Effector CD4-positive, alpha-beta T cell (primary cell): ENCODE data around the gene XXYLT1.
A peak's percentile ranks its signal among the peaks of the same experiment; 100 is the strongest.
"Not testable (repeated sequence)": the region's sequence is repeated elsewhere in the genome, so short reads cannot be mapped to it uniquely, and the experiment has no call there.

Source experiments
- DNase-seq: peaks from one replicate; pipeline ENCODE4 v3.0.0-alpha.2; 2020

XXYLT1 gene

DNA sequence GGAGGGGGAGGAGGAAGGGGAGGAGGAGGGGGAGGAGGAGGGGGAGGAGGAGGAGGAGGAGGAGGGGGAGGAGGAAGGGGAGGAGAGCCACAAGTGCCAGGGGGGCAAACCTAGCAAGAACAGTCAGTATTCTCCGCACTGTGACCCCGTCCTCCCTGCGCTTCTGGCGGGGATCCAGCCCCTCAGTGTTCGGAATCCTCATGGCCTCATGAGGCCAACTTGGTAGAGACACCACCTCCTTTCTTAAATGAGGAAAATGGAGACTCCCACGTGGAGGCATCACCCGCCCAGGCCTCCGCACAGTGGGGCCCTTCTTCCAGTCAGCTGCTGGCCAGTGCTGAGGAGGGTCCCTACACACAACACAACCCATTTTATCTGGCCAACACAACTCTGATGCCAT lies 163.4 kb downstream of the XXYLT1 start:
- no peak for DNase-seq

DNA sequence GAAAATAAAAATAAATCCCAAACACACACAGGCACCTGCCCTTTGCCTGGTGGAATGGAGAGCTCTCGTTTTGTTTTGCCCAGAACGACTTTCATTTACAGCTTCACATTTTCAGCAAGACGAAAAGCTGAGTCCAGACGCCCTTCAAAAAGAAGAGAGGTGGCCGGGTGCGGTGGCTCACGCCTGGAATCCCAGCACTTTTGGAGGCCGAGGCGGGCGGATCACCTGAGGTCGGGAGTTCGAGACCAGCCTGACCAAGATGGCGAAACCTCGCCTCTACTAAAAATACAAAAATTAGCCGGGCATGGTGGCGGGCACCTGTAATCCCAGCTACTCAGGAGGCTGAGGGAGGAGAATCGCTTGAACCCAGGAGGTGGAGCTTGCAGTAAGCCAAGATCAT lies 163.9 kb downstream of the XXYLT1 start:
- not testable (repeated sequence) for DNase-seq

DNA sequence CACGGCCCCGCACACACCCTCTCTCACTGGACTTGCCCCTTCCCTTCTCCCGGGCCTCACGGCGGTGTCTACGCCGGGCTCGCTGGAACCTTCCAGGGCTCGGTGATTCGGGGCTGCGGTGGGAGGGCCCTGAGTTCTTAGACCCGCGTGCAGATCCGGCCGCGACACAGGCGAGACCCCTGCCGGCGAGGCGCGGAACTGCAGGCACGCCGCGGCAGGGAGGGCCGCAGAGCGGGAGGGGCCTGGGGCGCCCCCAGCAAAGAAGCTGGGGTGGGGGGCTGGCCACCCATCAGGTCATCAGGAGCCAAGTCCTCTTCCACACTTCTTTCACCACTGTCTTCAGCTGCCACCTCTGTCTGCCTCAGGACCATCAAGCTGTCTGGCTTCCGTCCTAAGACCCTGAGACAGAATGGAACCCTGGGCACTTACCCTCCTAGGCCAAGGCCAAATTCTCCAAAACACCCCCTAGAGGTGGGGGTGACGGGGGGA lies 164.5 kb downstream of the XXYLT1 start:
- DNase-seq, result peak; percentile 60

DNA sequence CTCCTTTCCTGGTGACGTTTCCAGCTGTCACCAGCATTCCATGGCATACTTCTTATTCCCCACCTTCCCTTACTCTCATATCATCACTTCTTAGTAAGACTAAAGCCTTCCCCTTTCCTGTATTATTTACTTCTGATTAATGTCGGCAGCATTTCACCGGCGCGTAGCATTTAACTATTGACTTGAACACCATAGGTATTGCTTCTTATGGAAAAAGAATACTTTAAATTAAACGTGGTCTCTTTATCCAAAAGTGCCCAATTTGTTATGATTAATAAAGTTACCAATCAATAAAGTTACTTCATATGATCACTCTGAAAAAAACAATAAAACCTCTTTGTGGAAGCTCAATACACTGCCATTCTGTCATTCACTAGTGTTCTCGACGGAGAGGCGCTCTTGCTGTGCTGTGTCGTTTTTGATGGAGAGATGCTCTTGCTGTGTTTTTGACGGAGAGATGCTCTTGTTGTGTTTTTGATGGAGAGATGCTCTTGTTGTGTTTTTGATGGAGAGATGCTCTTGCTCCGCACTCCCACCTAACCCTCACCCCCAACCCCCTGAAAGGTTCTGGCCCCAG lies 165.0 kb downstream of the XXYLT1 start:
- no peak for DNase-seq

DNA sequence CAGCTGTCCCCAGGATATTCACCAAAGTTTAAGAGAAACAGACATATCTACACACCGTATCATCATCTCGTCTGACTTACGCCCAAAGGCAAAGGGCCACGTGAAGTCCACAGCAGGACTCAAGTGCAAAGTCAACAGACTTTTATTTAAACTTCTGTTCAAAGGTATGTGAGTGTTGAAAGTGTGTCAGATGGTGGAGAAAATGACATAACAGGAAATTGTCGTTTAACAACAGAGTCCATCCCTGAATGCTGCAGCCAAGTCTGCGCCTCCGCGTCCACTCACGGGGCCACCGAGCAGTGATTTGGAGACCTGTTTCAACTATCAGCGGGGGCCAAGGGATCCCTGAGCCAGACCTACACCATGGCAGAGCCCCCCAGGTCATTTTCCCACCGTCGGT lies 165.6 kb downstream of the XXYLT1 start:
- no peak for DNase-seq

DNA sequence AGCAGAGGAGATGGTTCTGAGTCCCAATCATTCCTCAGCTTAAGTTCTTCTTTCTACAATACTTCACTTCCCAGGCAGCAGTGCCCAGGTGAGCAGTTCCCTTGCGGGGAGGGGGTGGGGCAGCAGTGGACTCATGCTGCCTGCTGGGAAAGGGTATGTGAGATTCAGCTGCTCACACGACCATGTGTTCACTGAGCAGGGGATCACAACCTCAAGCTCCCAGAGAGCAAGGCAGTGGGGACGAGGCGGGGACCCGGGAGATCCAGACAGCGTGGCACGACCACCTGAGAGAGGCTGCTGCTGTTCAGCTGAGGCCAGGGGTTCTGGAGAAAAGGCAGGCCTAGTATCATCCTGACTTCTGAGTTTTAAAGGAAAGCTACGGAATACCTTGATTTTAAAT lies 166.6 kb downstream of the XXYLT1 start:
- no peak for DNase-seq

DNA sequence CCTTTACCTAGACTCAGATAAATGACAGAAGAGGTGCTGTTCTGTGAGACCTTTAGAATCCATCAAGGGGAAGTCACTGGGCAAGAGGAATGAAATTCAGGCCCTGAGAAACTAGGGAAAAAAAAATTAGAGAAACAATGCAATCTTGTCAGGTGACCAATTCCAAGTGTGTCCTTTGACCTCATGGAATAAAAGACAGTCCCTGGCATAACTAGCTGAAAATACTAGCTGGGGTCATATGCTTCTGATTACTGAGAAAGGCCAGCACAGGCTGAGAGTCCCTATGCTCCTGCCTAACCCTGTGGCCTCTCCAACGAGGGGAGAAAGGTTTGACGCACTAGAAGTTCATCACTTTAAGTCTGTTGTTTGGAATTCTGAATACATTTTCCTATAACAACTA lies 167.3 kb downstream of the XXYLT1 start:
- no peak for DNase-seq

DNA sequence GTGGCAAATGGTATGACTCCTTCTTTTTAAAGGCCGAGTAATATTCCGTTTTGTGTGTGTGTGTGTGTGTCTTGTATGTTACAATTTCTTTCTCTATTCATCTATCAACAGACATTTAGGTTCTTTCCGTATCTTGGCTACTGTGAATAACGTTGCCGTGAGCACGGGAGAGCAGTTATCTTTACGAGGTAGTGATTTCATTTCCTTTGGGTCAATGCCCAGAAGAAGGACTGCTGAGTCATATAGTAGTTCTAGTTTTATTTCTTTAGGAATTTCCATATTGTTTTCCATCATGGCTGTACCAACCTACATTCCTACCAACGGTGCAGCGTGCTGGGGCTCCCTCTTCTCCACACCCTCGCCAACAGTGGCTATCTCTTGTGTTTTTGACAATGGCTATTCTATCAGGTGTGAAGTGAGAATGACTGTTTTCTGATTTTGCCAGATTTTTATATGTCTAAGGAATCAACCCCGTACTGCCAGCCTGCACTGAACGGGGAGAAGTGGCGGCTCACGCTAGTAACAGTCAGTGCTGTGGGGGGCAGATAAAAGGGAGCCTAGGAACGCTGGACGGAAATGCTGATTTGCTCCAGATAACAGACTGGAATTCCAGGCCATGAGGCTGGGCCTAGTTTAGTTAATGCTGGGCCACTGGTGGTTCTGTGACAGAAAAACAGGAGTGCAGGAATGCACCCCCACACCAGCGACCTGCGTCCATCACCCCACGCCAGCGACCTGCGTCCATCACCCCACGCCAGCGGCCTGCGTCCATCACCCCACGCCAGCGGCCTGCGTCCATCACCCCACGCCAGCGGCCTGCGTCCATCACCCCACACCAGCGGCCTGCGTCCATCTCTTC lies 168.1 kb downstream of the XXYLT1 start:
- no peak for DNase-seq

DNA sequence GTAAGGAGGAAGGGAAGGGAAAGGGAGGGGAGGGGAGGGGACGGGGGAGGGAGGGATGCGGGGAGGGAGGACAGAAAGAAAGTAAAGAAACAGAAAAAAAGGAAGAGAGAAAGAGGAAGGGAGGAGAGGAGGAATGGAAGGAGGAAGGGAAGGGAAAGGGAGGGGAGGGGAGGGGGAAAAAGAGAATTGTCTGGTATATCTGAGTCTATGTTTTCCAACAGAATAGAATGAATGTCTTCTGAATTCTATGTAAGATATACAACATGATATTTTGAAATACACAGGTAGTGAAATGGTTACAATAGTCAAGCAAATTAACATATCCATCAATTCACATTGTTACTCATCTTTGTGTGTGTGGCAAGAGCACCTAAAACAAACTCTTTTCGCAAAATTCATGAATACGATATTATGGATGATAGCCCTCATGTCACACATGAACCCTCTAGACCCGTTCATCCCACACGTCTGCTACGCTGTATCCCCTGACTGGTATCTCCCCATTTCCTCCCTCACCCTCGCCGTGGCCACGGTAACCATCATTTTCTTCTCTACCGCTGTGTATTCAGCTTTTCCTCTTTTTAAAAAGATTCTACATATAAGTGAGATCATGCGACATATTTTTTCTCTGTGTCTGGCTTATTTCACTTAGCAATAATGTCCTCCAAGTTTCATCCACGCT lies 168.9 kb downstream of the XXYLT1 start:
- no peak for DNase-seq

DNA sequence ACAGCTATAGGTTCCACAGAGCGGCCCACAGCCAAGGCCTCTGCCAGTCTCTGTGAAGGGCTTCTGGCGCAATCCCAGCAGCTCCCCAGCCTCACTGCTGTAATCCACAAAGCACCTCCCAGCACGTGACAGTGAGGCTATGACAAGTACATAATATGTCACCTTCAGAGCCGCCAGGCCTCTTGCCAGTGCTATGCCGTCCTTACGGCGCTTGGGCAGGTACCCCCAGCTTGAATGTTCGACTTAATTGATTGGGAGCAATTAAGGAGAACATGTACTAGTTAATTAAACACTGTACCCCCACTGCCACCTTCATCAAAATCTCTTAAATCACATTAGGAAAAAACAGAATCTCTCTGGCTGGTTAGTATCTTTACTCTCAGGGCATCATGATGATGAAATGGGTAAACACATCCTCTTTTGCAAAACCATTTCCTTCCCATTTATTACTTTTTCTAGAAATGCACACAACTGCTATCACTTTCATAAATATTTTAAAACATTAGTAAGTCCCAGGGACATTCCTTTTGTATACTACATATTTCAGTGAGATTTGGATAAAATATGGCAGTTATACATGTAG lies 169.9 kb downstream of the XXYLT1 start:
- DNase-seq, result no peak

DNA sequence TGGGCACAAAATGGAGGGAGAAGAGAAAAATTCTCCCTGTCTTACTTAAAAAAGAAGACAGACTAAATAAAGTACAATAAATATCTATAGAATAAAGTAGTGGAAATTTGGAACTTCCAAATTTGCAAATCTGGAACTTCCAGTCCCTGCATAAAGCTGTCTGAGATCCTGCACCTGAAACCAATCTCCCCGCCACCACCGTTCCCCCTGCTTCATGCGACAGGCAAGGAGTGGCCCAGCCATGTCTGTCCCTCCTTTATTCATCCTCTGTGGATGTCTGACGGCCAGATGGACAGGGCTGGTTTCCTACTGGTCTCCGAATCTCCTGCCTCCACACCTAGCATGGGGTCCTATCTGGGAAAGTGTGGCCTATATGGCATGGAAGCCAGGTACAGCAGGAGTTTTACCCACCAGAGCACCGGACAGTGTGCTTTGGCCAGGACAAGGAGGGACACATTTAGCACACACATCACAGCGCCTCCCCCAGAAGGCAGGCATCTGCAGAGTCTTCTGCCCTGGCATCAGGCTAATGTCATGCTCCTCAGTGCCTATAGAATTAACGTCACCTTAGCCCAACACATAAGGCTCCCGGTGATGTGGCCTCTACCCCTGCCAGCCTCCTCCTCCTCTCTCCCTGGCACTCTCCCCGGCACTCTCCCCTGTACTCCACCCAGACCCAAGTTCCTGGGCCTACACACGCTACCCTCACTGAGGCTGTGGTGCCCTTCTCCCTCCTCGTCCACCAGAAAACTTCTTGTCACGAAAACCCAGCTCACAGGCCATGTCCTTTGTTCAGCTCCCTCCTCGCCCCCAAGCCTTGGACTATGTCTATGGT lies 170.8 kb downstream of the XXYLT1 start:
- no peak for DNase-seq

DNA sequence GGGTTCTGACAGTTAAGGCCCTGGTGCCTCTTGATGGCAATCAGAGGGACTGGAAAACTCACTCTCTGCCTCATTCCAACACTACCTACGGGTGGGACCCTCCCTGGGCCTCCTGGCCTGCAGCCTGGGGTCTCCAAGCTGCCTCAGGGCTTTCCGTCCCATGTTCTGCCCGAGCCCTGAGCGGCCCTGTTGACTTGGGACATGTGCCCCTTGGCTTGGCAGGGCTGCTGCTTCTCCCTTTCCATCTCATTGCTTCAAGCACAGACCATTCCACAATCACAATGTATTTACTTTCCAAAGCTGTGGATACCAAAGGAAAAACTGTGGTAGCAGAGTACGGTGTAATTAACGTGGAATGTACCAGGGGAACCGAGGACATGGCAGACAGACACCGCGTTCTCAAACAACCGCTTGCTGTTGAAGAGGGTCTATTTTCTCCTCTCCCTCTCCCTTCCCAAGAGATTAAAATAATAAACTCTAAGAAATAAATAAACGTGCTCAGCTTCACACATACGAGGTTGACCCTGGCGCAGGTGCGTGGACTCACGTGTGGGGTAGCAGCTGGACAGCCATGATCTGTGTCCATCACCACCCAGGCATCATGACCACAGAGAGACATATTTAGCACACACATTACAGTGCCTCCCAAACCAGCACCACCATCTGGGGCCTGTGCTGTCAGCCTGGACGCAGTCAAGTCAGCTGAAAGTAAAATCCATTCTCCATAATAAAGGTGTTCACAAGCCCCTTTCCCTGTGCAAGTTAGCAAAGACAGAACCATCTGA lies 172.0 kb downstream of the XXYLT1 start:
- DNase-seq, result no peak

DNA sequence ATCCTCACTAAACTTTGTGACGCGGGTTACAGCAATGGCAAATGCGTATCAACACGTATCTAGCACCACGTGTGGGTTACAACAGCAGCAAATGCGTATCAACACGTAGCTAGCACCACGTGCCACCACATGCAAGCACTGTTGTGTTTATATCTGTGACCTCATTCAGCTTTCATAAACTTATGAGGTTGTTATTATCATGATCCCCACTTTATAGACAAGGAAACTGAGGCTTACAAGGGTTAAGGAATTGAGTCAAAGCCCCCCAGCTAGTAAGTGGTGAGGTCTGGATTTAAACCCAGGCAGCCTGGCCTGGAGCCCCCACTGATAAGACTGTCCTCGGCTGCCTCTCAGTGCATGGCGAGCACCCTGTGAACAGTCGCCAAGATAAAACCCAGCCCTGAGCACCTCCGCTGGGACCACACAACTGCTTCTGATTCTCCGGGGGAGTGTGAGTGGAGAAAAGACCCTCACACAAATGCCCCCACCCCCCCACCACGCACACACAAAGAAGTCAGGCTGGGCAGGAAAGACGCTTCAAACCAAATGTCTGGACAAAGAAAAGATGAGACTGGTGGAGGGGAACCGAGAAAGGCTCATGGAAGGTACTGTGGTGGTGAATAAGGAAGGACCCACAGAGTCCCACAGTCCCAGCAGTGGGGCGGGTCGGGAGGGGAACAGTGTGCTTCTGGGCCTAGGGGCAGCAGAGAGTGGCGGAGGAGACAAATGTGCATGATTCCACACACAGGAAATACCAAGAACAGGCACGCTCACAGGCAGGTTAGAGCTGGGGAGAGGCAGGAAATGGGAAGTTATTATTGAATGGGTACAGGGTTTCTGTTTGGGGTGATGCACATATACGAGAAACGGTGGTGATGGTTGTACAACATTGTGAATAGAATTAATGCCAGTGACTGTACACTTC lies 173.4 kb downstream of the XXYLT1 start:
- no peak for DNase-seq

DNA sequence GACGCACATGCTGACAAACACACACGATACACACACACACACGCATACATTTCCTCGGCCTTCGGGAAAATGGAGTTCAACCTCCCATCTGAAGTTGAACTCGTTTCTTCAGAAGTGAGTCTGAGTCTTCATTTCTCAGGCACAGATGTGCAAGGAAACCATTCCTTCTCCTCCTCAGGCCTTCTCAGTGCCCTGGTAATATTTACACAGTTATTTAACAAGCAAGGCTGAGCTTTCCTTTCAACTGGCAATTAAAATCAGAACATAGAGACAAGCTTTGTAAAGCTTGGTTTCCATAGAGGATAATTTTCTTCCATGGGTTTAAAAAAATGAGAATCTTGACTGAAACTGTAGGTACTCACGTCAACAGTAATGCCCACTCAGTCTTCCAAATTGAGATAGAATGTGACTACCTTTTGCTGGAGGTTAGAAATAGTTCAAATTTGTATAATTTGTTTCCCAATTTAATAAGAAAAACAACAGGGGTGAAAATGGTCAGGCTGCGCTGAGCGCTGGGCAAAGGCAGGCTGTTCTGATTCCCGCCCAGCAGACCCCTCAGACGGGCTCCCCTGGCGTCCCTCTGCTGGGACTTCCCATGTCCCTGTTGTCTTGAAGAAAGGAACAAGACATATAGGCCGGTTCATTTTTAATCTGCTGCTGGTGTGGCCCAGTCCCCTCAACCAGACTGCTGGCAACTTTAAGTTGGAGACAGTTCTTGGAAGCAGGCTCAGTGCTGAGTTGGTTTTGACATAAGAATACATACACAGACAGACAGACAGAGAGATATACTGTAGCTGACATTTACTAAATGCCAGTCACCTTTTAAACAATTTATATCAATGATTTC lies 174.3 kb downstream of the XXYLT1 start:
- DNase-seq, result no peak

DNA sequence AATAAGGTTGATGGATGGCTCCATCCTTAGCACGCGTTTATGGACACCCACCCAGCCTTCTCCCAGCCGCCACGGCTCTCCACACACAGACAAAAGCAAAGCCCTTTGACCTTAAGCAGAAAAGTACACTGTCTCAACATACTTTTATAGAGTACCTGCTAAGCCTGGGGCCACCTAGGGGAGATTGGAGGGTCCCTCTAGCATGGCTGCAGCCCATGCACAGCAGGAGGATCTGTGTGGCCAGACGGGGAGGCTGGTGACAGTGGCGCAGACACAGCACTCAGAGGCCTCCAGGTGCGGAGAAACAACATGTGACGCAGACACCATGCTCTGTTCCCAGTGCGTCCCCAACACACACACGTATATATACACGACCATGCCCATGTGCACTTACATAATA lies 174.9 kb downstream of the XXYLT1 start:
- DNase-seq, result no peak

DNA sequence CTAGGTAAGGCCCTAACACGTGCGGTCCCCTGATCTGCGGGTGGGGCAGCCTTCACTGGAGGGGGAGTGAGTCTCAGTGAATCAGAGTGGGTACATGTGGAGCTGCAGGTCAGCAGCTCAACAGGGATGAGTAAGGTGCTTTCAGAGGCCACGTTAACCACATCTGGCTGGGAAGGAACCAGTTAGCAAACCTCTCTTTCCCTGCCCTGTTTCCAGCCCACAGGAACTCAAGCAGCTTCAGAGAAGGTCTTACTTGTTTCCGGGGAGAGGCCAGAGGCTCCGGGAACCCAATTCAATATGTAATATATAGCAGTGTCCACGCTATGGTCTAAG lies 175.3 kb downstream of the XXYLT1 start:
- DNase-seq, result no peak

DNA sequence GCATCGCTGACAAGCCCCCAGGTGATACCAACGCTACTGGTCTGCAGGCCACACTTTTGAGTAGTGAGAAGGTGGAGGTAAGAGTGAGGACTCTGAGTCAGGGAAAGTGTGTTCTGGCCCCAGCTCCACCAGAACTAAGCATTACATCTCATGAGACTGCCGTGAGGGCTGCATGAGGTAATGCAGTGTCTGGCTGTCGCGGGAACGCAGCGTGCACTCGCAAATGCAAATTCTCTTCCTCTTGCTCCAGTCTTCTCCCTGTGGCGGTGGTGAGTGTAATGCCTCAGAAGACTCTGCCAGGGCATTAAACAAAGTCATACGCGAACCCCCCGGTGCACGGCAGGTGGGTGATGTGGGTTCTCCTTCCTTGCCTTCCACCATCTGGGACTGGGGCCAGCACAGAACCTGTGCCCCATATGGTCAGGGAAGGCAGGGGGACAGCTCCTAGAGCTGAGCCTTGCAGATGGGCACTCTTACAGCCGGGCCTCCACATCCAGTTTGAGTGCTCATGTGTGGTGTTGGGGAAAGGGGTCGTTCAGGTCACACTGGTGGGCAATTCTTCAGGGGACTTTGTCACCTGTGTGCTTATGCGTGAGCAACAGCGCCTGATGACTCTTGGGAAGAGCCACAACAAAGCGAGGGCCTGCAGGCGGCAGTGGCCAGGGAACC lies 175.8 kb downstream of the XXYLT1 start:
- no peak for DNase-seq

DNA sequence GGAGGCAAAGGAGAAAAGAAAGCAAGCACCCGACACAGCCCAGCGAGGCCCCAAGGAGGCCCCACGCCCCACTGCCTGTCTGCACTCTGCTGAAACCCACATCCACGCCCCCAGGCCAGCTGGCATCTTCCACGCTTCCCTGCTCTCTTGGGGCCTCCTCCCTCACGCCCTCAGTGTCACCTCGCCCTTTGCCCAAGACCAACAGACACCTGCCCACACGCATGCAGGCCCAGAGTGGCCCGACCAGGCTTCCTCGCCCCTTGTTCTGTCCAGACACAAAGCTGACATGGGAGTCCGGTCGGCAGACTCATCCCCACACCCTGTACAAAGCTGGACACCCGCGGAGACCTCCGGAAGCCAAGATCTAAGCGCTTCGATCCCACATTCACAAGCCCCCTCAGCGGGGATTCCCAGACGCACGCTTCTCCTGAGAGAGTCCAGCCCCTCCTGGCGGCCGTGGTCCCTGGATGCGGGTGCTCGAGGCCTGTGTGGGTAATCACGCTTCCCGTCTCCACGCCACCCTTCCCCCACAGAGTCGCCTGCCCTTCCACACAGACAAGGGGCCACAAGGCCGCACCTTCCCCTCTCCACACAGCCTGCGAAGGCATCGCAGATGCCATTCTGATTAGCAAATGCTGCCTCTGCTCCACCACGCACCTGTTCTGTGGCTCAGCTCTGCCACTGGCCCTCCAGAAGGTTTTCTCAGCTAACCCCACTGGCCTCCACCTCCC lies 176.6 kb downstream of the XXYLT1 start:
- DNase-seq, result no peak
